Tibial artery (tissue), 4 donors: Measurements from ENCODE around the gene TMEM207.

Experiments used
- DNase-seq, 2 donors: peaks; one replicate each; pipeline ENCODE4 v3.0.0-alpha.2; 2019
- H3K27ac ChIP-seq, 2 donors: fragments of 200-600 bp; sonication (generic) in 1 of 2; 1 replicate in 1 of 2; 2 replicates in 1 of 2; pipeline ENCODE4 v1.5.1; 2018 to 2019; ENCODE audit warnings: mild to moderate bottlenecking in 1 of 2
- H3K27me3 ChIP-seq, 2 donors: fragments of 200-600 bp; sonication (generic) in 1 of 2; one replicate each; pipeline versions ENCODE4 v1.5.1 to v1.6.0; 2016 to 2019
- H3K36me3 ChIP-seq, 3 donors: fragments of 200-600 bp; sonication (generic) in 2 of 3; one replicate each; pipeline ENCODE4 v1.5.1; 2016 to 2019; ENCODE audit warnings: mild to moderate bottlenecking in 2 of 3
- H3K4me1 ChIP-seq, 4 donors: fragments of 200-600 bp; sonication (generic) in 2 of 4; 1 replicate in 3 of 4; 2 replicates in 1 of 4; pipeline ENCODE4 v1.5.1; 2016 to 2019
- H3K4me3 ChIP-seq, 2 donors: fragments of 200-600 bp; sonication (generic) in 1 of 2; 1 replicate in 1 of 2; 2 replicates in 1 of 2; pipeline ENCODE4 v1.5.1; 2018 to 2019; ENCODE audit warnings: mild to moderate bottlenecking in 2 of 2
- H3K9me3 ChIP-seq, 3 donors: fragments of 200-600 bp; sonication (generic) in 1 of 3; one replicate each; pipeline ENCODE4 v1.5.1; 2016 to 2019
- intact Hi-C: fragments of 100-400 bp; cut with DNase I; formaldehyde crosslinking; loops from one replicate; pipeline ENCODE4 v1.15.0; 2023; ENCODE audit warnings: low total_unique reads
- TF ChIP-seq, protein P1 (sequence below), 2 experiments: fragments of 200-600 bp in 1 of 2; fragments of 450-650 bp in 1 of 2; IDR thresholded peaks; one replicate each; pipeline ENCODE4 v1.5.1; 2017 to 2019; ENCODE audit warnings: antibody characterized with exemption in 2 of 2, mild to moderate bottlenecking in 1 of 2, moderate library complexity in 1 of 2

Gene TMEM207

DNA sequence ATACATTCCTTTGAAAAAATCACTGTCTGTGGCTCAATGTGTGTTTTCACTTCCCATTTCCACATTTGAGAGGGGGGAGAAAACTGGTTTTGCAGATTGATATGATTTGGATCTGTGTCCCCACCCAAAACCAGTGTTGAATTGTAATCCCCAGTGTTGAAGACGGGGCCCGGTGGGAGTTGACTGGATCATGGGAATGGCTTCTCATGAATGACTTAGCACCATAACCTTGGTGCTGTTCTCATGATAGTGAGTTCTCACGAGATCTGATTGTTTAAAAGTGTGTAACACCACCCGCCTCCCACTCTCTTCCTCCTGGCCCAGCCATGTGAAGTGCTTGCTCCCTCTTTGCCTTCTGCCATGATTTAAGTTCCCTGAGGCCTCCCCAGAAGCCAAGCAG, 16.1 kb downstream of the TMEM207 start:
- intact Hi-C loops = no loop called here
- Histone ChIP-seq H3K4me1 (no peaks in the 10 kb centered on the region), H3K4me3 (no peak overlapping the region), H3K27ac (no peak overlapping the region), H3K36me3 (no peaks in the 10 kb centered on the region), H3K9me3 (no peaks in the 10 kb centered on the region), H3K27me3 (no peaks in the 10 kb centered on the region)
- DNase-seq = no peak
- TF ChIP-seq, protein P1, sequence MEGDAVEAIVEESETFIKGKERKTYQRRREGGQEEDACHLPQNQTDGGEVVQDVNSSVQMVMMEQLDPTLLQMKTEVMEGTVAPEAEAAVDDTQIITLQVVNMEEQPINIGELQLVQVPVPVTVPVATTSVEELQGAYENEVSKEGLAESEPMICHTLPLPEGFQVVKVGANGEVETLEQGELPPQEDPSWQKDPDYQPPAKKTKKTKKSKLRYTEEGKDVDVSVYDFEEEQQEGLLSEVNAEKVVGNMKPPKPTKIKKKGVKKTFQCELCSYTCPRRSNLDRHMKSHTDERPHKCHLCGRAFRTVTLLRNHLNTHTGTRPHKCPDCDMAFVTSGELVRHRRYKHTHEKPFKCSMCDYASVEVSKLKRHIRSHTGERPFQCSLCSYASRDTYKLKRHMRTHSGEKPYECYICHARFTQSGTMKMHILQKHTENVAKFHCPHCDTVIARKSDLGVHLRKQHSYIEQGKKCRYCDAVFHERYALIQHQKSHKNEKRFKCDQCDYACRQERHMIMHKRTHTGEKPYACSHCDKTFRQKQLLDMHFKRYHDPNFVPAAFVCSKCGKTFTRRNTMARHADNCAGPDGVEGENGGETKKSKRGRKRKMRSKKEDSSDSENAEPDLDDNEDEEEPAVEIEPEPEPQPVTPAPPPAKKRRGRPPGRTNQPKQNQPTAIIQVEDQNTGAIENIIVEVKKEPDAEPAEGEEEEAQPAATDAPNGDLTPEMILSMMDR (IDR thresholded peaks at IDR 0.05) = no peak

DNA sequence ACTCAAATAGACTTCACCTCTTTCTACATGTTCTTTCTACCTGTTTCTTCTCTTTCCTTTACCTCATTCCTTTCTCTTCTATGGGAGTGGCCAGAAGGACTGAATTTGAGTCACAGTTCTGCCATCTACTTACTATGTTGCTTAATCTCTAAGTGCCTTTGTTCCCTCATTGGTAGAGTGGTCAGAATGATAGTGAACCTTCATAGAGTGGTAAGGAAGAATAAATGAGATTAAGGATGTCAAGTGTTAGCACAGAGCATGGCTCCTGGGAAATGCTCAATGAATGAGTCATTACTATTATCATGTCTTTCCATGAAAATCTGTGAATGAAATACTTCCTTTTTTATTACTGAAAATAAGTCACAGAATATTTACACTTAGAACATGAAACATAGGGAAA, 17.5 kb downstream of the TMEM207 start:
- no peaks in the 10 kb centered on the region for H3K27me3 ChIP-seq
- H3K4me3 ChIP-seq = no peak overlapping the region
- H3K27ac ChIP-seq = no peak overlapping the region
- no peaks in the 10 kb centered on the region for H3K36me3 ChIP-seq
- TF ChIP-seq, protein P1 (IDR thresholded peaks at IDR 0.05) = no peak
- DNase-seq = no peak
- no peaks in the 10 kb centered on the region for H3K9me3 ChIP-seq
- intact Hi-C loops = no loop called here
- no peaks in the 10 kb centered on the region for H3K4me1 ChIP-seq

DNA sequence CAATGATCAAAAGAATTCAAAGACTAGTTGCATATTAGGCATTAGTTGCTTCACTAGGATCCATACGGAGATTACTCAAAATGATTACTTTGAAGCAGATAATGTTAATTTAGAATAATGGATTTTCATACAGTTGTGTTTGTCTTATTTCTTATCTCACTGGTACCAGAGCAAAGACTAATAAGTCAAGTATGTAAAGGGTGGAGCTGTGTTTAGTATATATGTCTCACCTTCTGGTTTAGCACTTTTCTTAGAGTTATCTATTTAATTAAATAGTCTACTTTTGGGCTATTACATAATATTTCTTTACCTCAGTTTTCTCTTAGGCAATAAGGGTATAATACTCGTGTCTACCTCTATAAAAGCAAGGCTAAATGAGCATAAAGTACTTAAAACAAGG, 18.8 kb downstream of the TMEM207 start:
- DNase-seq = no peak
- TF ChIP-seq, protein P1 (IDR thresholded peaks at IDR 0.05) = no peak
- H3K36me3 ChIP-seq = no peaks in the 10 kb centered on the region
- H3K9me3 ChIP-seq = no peaks in the 10 kb centered on the region
- intact Hi-C loops = no loop called here
- H3K4me1 ChIP-seq = no peaks in the 10 kb centered on the region
- no peak overlapping the region for H3K27ac ChIP-seq
- no peaks in the 10 kb centered on the region for H3K27me3 ChIP-seq
- no peak overlapping the region for H3K4me3 ChIP-seq

DNA sequence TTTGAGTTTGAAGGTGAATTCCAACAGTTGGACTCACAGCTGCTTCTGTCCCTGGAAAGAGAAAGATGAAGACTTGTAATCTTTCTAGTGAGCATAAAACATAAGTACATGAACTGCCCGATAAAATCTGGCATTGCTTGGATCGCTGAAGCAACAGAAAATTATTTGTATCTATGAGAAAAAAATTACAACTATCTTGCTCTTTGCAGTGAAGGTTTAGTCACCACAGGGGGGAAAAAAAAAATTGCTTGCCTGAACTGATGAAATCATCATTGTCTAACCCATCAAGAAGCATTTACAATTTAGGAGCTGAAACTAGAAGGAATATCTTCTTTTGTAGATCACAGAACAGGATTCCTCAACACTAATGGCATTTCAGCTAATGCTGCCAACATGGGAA, 20.0 kb downstream of the TMEM207 start:
- H3K27ac ChIP-seq = no peak overlapping the region
- intact Hi-C loops = no loop called here

DNA sequence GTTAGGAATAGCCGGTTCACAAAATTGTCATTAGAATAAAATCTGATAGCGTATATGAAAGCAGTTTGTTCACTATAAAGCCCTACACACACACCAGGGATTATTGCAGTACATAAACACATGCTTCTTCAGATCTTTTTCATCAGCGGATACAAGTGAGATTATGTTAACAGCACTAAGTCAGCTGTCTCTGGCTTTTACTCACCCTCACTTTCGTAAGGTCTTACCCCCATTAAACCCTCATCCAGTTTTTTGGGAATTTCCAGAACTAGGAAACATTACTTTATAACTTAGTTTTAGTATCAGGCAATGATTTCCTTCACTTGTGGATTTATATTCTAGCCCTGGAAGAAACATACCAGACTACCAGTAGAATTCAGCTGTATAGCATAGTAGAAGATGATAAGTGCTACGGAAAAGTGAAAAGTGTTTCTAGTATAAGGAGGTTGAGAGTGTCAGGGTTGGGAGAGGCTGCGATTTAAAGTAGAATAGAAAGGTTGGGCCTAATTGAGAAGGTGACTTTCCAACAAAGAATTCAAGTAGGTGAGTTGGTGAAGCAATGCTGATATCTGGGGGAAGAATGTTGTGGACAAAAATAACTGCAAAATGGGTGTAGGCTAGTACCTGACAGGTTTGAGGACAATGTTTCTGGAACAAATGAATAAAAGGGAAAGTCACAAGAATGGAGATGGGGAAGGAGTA, 22.7 kb downstream of the TMEM207 start:
- no peak for DNase-seq
- Histone ChIP-seq H3K4me1 (no peaks in the 10 kb centered on the region), H3K27me3 (no peaks in the 10 kb centered on the region), H3K36me3 (no peaks in the 10 kb centered on the region), H3K4me3 (no peak overlapping the region), H3K9me3 (no peaks in the 10 kb centered on the region), H3K27ac (no peak overlapping the region)
- TF ChIP-seq, protein P1 (IDR thresholded peaks at IDR 0.05) = no peak
- intact Hi-C loops = no loop called here

More for the DNA sequence above, 20.0 kb downstream of the TMEM207 start:
- H3K4me3 ChIP-seq = no peak overlapping the region
- no peaks in the 10 kb centered on the region for H3K36me3 ChIP-seq
- TF ChIP-seq, protein P1 (IDR thresholded peaks at IDR 0.05) = no peak
- no peaks in the 10 kb centered on the region for H3K27me3 ChIP-seq
- H3K9me3 ChIP-seq = no peaks in the 10 kb centered on the region
- no peak for DNase-seq
- H3K4me1 ChIP-seq = no peaks in the 10 kb centered on the region

DNA sequence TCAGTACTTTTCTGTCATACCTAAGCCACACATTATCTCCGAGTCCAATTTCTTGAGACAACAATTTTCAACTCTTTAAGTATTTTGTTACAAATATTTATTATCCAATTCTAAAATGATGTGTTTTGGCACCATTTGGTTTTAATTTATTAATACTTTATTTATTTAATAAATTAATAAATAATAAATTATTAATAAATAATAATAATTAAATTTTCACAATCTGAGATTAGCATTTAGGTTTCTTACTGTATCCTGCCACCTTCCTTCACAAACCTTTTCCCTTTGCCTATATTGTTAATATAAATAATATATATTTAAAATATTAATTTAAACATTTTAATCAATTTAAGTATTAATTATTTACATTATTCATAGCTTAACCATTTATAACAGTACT, 23.9 kb downstream of the TMEM207 start:
- H3K9me3 ChIP-seq = no peaks in the 10 kb centered on the region
- no peak for DNase-seq
- H3K27ac ChIP-seq = no peak overlapping the region
- H3K27me3 ChIP-seq = no peaks in the 10 kb centered on the region
- no peak overlapping the region for H3K4me3 ChIP-seq
- no peaks in the 10 kb centered on the region for H3K4me1 ChIP-seq
- intact Hi-C loops = no loop called here
- no peaks in the 10 kb centered on the region for H3K36me3 ChIP-seq
- TF ChIP-seq, protein P1 (IDR thresholded peaks at IDR 0.05) = no peak
